ENCODE data around the gene ADAMTS16. TPM values are rescaled to one million over a fixed set of nuclear protein-coding genes. Genes with fewer than 3 reads are reported as not detected.

The ADAMTS16 gene
- total RNA-seq, 1 experiment from 2014 or later: not detected

DNA sequence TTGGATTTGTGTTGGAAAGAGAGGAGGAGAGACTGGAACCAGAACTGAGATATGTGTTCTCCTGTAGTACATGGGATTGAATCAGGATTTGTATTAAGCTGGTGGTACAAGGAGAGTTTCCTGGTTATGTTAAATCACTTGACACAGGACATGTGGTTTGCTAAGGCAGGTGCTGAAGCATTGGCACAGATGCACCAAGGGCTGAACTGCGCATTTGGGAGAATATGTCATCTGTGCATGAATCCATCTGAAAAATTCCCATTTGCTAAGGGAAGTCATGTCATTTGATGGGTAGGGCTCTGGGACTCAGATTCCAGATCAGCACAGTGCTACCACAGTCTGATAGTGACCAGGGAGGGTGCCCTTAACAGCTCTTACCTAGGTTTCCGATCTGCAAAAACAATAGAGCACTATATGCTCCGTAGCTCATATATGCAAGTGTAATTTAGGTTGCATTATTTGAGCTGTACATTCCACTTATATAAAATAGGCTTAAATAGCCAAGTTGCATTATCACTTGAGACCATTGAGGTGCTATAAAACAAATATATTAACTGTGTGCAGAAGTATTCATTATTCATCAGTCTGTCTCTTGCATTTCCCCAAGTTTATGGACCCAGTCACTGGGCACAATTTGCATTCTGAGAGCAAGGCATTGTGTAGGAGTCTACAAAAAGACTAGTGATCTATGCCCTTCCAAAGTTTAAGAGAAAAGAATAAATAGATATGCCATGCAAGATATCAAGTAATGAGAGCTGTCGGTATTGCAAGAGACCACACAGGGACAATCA, 55.2 kb downstream of the ADAMTS16 start:
- no peak overlapping the region for H3K27ac Mint-ChIP-seq (ENCODE audit: unreplicated experiment)
- CTCF ChIA-PET: no interaction called here
- H3K4me1 Mint-ChIP-seq (ENCODE audit: low read depth, unreplicated experiment): no peaks in the 10 kb centered on the region
- intact Hi-C loops (cut with micrococcal nuclease; ENCODE audit: unreplicated experiment): no loop called here
- peaks cover 7% of the 10 kb centered on the region for H3K9me3 Mint-ChIP-seq (ENCODE audit: low read depth, unreplicated experiment)
- H3K4me3 Mint-ChIP-seq (ENCODE audit: low read depth, unreplicated experiment): no peak overlapping the region
- H3K27me3 Mint-ChIP-seq (ENCODE audit: unreplicated experiment): no peaks in the 10 kb centered on the region
- DNase-seq: no peak
- BruUV-seq (replicated peaks): no TSS peak
- TF ChIP-seq, protein P1, sequence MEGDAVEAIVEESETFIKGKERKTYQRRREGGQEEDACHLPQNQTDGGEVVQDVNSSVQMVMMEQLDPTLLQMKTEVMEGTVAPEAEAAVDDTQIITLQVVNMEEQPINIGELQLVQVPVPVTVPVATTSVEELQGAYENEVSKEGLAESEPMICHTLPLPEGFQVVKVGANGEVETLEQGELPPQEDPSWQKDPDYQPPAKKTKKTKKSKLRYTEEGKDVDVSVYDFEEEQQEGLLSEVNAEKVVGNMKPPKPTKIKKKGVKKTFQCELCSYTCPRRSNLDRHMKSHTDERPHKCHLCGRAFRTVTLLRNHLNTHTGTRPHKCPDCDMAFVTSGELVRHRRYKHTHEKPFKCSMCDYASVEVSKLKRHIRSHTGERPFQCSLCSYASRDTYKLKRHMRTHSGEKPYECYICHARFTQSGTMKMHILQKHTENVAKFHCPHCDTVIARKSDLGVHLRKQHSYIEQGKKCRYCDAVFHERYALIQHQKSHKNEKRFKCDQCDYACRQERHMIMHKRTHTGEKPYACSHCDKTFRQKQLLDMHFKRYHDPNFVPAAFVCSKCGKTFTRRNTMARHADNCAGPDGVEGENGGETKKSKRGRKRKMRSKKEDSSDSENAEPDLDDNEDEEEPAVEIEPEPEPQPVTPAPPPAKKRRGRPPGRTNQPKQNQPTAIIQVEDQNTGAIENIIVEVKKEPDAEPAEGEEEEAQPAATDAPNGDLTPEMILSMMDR (IDR thresholded peaks at IDR 0.05; ENCODE audit: unreplicated experiment): no peak
- H3K36me3 Mint-ChIP-seq (ENCODE audit: insufficient read depth, unreplicated experiment): no peaks in the 10 kb centered on the region

DNA sequence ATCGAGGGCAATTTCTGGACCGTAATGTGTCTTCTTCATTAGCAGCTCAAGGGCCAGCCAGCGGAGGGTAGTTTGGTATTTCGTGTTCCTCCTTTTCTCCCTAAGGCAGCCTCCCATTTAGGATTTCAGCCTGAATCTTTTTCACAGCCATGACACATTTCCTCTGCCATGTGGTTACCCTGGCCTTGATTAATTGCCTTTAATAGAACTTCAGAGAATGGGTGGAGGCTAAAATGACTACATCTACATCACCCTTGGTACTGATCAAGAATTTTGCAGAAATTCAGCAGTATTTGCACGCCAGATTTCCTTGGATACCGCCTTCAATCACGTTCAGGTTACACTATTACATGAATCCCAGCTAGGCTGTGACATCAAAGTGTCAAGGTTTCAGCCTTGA, 58.0 kb downstream of the ADAMTS16 start:
- CTCF ChIA-PET: no interaction called here
- H3K27me3 Mint-ChIP-seq (ENCODE audit: unreplicated experiment): no peaks in the 10 kb centered on the region
- intact Hi-C loops (cut with micrococcal nuclease; ENCODE audit: unreplicated experiment): no loop called here
- H3K36me3 Mint-ChIP-seq (ENCODE audit: insufficient read depth, unreplicated experiment): no peaks in the 10 kb centered on the region
- BruUV-seq (replicated peaks): no TSS peak
- H3K4me3 Mint-ChIP-seq (ENCODE audit: low read depth, unreplicated experiment): no peak overlapping the region
- DNase-seq: no peak
- TF ChIP-seq, protein P1 (IDR thresholded peaks at IDR 0.05; ENCODE audit: unreplicated experiment): no peak
- H3K9me3 Mint-ChIP-seq (ENCODE audit: low read depth, unreplicated experiment): peaks cover 14% of the 10 kb centered on the region
- H3K4me1 Mint-ChIP-seq (ENCODE audit: low read depth, unreplicated experiment): no peaks in the 10 kb centered on the region
- no peak overlapping the region for H3K27ac Mint-ChIP-seq (ENCODE audit: unreplicated experiment)

DNA sequence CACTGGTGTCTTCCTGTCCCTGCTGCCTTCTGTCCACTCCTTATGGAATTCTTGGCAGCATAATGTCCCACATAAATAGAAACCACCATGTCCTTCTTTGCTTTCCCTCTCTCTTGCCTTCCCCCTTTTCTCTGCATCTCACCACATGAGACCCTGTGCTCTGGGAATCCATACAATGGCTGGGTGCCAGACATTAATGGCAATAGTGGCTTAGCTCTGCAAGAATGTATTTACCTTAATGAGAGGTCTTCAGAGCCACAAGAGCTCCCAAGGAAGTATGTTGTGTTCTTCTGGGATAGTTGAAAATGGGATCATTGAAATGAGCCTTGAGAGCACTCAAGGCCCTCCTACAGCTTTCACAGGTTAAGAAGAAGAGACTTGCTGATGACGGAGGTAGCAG, 58.7 kb downstream of the ADAMTS16 start:
- no TSS peak for BruUV-seq (replicated peaks)
- CTCF ChIA-PET: no interaction called here
- Mint-ChIP-seq H3K4me1 (ENCODE audit: low read depth, unreplicated experiment) (no peaks in the 10 kb centered on the region), H3K4me3 (ENCODE audit: low read depth, unreplicated experiment) (no peak overlapping the region), H3K36me3 (ENCODE audit: insufficient read depth, unreplicated experiment) (no peaks in the 10 kb centered on the region), H3K9me3 (ENCODE audit: low read depth, unreplicated experiment) (peaks cover 14% of the 10 kb centered on the region), H3K27me3 (ENCODE audit: unreplicated experiment) (no peaks in the 10 kb centered on the region), H3K27ac (ENCODE audit: unreplicated experiment) (no peak overlapping the region)
- TF ChIP-seq, protein P1 (IDR thresholded peaks at IDR 0.05; ENCODE audit: unreplicated experiment): no peak
- intact Hi-C loops (cut with micrococcal nuclease; ENCODE audit: unreplicated experiment): no loop called here
- DNase-seq: no peak

DNA sequence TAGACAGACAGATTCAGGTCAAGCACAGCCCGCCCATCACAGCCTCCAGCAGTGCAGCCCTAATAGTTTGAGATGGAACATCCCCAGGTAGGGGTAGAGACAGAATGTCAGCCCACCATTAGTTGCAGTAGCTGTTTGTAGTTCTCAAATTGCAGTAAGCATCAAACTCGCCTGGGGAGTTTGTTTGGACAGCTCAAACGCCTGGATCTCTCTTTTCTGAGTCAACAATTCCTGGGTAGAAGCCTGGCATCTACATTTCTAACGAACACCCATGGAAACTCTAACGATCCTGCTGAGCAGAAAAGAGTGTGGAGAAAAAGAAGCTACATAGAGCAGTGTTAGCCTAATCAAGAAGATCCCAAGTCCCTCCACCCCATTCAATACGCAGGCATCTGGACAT, 59.4 kb downstream of the ADAMTS16 start:
- BruUV-seq (replicated peaks): no TSS peak
- no peaks in the 10 kb centered on the region for H3K27me3 Mint-ChIP-seq (ENCODE audit: unreplicated experiment)
- peaks cover 14% of the 10 kb centered on the region for H3K9me3 Mint-ChIP-seq (ENCODE audit: low read depth, unreplicated experiment)
- no peaks in the 10 kb centered on the region for H3K4me1 Mint-ChIP-seq (ENCODE audit: low read depth, unreplicated experiment)
- H3K36me3 Mint-ChIP-seq (ENCODE audit: insufficient read depth, unreplicated experiment): no peaks in the 10 kb centered on the region
- CTCF ChIA-PET: interaction anchor here (0.6 kb wide), 1 partner anchor 89 kb away, joined by 3 read pairs; no protein-coding TSS in a partner anchor
- H3K4me3 Mint-ChIP-seq (ENCODE audit: low read depth, unreplicated experiment): no peak overlapping the region
- TF ChIP-seq, protein P1 (IDR thresholded peaks at IDR 0.05; ENCODE audit: unreplicated experiment): no peak
- DNase-seq: no peak
- no peak overlapping the region for H3K27ac Mint-ChIP-seq (ENCODE audit: unreplicated experiment)
- intact Hi-C loops (cut with micrococcal nuclease; ENCODE audit: unreplicated experiment): no loop called here
